Occipital lobe (tissue), 2 donors: ENCODE measurements around the gene PPIA. TPM values are rescaled to one million over a fixed set of nuclear protein-coding genes. Genes with fewer than 3 reads are reported as not detected.

Experiments used
- DNase-seq: peaks from one replicate; lab custom pipeline; 2025; lab: John Stamatoyannopoulos, UW
- total RNA-seq: library from RNA; depleted of rRNA; stranded (reverse); fragments of >200 nt; gene quantifications from one replicate; pipeline ENCODE4 v1.2.3, GENCODE V29; 2014

Gene PPIA
- 882 TPM for total RNA-seq

- peak; percentile 93 for DNase-seq
Measured at GRCh38 chr7:44796504-44797328, at the start of gene PPIA. PPIA (plus strand) TSS chr7:44796681; CDS start chr7:44796725, 44 bp downstream.

DNA sequence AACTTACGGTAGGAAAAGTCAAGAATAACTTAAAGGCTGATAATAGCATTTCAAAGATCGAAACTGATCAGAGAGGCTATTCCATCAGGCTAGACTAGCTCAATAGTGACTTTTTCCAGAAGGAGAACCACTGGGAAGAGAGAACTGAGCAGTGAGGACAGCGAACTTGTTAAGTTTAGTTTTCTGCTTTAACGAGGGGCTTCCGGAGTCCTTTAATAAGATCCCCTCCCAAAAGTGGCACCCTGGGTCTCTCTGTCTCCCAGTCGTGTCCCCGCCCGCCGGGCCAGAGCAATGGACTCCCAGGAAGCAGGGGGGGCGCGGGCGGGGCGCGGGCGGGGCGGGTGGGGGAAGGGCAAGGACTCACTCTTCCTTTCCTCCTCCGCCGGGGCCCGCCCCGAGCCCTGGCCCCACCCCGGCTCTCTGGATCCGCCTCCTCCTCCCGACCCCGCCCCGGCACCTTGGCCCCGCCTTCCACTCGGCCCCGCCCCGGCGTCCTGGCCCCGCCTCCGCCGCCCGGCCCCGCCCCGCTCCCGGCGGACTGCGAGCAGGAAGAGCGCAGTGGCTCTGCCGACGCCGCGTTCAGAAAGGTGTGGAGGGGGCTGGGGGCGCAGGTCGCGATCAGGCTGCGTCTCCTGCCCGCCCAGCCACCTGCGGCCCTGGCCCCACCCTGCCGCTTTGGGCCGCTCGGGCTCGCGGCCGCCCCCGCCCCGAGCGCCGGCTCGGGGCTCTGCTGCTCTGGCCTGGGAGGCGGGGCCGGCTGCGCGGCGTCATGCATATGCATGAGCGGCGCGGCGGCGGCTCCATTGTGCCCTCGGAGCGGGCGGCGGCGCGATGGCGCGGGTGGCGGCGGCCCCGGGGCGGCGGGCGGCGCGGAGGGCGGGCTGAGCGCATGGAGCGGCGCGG, 48.2 kb upstream of the PPIA start, which contains the start of gene ZMIZ2:
Gene ZMIZ2 (plus strand): TSS at position 803 of the 903 bp plus-strand sequence. CDS start 7,403 bp downstream, outside the sequence.
- peak; percentile 94 for DNase-seq

DNA sequence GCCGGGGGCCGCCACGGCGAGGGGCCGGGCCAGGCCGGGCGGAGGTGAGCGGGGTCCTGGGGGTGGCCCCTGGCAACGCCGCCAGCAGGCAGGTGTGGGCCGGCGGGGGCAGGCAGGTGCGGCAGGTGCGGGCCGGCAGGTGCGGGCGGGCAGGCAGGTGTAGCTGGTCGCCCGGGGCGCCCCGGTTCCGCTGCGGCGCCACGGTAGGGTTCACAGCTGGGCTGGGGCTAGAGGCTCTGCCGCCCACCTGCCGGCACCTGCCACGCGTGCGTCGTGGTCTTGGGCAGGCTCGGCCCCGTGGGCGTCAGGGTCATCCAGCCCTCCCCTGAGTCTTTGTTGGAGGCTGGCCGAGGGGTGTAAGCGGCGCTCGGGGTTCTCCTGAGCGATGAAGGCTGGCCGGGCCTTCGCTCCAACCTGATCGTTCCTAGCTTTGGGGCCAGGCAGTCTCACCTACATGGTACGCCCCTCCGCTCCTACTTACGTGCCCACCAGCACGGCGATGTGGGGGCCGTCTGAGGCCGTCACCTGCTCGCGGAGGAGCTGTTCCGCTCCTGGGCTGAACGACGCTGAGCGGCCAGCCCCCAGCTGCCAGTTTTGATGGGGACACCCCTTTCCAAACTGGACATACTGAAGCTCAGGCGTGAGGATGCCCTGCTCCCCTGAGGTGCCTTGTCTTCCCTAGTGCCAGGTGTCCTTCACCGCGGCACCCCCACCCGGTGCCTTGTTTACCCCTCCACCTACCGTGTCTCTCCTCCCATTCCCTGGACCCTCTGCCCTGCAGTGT, 47.3 kb upstream of the PPIA start:
- no peak for DNase-seq

GRCh38 chr7:44749992-44750391, 46.5 kb upstream of the PPIA start:
- DNase-seq = no peak

DNA sequence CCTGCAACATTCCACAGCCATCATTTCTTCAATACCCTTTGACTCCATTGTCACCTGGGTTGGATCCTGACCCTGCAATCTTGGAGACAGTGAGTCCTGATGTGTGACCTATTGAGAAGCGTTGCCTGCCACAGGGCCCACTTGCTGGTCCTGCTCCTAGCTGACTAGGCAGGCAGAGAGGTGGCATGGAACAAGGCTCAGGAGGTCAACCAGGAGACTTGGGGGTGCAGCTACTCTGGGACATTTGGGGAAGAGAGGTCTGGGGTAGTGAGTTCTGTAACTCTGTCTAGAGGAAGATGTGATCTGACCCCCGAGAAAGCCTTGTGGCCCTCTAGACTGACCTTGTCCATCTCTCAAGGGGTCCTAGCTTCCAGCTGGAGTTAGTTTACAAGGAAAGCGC, 46.1 kb upstream of the PPIA start:
- no peak for DNase-seq

DNA sequence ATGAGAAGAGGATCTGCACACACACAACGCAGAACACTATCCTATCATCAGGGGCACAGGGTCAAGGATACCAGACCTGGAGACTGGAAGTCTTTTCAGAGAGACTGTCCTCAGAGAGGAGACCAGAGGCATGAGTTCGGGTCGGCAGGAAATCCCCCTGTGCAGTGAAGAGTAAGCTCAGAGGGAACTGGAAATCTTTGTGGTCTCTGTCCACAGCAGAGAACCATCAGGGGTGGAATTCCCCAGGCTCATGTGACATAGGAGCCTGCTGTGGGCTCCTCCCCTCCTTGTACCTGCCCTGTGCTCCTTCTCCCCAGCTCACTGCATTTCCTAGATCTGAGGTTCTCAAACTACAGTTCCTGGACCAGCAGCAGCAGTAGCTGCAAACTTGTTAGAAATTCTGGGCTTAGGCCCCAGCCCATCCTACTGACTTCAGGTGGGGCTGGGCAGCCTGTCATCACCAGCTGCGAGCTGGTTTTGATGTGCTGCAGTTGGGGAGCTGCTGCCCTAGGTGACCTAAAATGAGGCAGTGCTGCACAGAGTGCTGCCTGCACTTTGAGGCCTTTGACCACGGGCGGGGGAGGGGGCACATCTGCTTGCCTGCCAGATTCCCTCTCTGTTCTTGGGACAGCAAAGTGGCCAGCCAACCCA, 45.4 kb upstream of the PPIA start:
- DNase-seq = no peak

- no peak for DNase-seq
Measured at GRCh38 chr7:44752822-44753221, 43.7 kb upstream of the PPIA start.

- DNase-seq = no peak
Measured at GRCh38 chr7:44754802-44755697, 41.4 kb upstream of the PPIA start.

- no peak for DNase-seq
Measured at GRCh38 chr7:44755698-44756627, 40.5 kb upstream of the PPIA start.

GRCh38 chr7:44756904-44757303, 39.6 kb upstream of the PPIA start:
- DNase-seq = no peak

GRCh38 chr7:44757311-44757710, 39.2 kb upstream of the PPIA start:
- peak; percentile 31 for DNase-seq

DNA sequence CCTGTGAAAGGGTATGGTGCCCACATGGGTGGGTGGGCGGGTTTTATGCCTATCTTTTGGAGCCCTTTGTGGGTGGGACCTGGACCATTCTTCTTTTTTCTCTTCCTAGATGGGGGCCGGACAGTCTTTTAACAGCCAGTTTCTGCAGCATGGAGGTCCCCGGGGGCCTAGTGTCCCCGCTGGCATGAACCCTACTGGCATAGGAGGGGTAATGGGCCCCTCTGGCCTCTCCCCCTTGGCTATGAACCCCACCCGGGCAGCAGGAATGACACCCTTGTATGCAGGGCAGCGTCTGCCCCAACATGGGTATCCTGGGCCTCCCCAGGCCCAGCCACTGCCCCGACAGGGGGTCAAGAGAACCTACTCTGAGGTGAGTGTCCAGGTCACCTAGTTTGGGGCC, 38.7 kb upstream of the PPIA start:
- DNase-seq = no peak

DNA sequence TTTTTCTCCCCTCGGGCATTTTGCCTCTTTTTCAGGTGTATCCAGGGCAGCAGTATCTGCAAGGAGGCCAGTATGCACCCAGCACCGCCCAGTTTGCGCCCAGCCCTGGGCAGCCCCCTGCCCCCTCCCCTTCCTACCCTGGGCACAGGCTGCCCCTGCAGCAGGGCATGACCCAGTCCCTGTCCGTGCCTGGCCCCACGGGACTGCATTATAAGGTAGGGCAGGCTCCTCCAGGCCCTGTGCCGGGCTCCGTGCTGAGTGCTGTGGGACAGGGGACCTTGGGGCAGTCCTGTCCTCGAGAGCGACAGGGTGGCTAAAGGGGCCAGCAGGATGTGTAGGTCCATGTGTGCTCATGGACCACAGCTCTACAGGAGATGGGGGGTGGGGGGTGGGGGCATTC, 37.2 kb upstream of the PPIA start:
- DNase-seq = no peak

GRCh38 chr7:44760034-44760580, 36.4 kb upstream of the PPIA start:
- DNase-seq = no peak

GRCh38 chr7:44761207-44762161, 35.0 kb upstream of the PPIA start:
- no peak for DNase-seq

GRCh38 chr7:44762300-44762699, 34.2 kb upstream of the PPIA start:
- DNase-seq = no peak
